Measurements from ENCODE around the gene PAPSS1.

PAPSS1 gene

DNA sequence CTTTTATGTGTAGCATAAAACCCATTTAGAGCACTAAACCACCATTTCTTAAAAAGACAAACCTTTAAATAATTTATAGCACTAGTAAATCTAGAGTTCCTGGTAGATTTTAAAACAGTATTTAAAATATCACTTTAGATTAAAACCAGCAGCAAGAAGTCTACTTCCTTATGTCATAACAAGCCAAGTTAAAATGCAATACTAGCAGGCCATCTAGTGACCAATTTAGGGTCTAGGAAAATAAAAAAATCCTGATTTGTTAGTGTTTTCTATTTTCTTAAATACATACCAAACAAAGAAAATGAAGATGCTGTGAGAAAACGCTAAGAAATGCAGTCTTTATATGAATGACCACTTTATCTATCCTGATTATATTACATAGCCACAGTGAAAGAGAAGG lies 53.9 kb downstream of the PAPSS1 start:
- TF ChIP-seq POLR2AphosphoS5 (IDR thresholded peaks at IDR 0.05; ENCODE audit: low read depth) (no peak), SPI1 (IDR thresholded peaks at IDR 0.05; ENCODE audit: borderline replicate concordance, low read depth) (no peak), GABPA (IDR thresholded peaks at IDR 0.05; ENCODE audit: low read depth) (no peak)
- TF ChIP-seq, protein P1, sequence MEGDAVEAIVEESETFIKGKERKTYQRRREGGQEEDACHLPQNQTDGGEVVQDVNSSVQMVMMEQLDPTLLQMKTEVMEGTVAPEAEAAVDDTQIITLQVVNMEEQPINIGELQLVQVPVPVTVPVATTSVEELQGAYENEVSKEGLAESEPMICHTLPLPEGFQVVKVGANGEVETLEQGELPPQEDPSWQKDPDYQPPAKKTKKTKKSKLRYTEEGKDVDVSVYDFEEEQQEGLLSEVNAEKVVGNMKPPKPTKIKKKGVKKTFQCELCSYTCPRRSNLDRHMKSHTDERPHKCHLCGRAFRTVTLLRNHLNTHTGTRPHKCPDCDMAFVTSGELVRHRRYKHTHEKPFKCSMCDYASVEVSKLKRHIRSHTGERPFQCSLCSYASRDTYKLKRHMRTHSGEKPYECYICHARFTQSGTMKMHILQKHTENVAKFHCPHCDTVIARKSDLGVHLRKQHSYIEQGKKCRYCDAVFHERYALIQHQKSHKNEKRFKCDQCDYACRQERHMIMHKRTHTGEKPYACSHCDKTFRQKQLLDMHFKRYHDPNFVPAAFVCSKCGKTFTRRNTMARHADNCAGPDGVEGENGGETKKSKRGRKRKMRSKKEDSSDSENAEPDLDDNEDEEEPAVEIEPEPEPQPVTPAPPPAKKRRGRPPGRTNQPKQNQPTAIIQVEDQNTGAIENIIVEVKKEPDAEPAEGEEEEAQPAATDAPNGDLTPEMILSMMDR (IDR thresholded peaks at IDR 0.05; ENCODE audit: insufficient read depth, low read length), result no peak
- TF ChIP-seq, protein P2, sequence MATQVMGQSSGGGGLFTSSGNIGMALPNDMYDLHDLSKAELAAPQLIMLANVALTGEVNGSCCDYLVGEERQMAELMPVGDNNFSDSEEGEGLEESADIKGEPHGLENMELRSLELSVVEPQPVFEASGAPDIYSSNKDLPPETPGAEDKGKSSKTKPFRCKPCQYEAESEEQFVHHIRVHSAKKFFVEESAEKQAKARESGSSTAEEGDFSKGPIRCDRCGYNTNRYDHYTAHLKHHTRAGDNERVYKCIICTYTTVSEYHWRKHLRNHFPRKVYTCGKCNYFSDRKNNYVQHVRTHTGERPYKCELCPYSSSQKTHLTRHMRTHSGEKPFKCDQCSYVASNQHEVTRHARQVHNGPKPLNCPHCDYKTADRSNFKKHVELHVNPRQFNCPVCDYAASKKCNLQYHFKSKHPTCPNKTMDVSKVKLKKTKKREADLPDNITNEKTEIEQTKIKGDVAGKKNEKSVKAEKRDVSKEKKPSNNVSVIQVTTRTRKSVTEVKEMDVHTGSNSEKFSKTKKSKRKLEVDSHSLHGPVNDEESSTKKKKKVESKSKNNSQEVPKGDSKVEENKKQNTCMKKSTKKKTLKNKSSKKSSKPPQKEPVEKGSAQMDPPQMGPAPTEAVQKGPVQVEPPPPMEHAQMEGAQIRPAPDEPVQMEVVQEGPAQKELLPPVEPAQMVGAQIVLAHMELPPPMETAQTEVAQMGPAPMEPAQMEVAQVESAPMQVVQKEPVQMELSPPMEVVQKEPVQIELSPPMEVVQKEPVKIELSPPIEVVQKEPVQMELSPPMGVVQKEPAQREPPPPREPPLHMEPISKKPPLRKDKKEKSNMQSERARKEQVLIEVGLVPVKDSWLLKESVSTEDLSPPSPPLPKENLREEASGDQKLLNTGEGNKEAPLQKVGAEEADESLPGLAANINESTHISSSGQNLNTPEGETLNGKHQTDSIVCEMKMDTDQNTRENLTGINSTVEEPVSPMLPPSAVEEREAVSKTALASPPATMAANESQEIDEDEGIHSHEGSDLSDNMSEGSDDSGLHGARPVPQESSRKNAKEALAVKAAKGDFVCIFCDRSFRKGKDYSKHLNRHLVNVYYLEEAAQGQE (IDR thresholded peaks at IDR 0.05; ENCODE audit: insufficient replicate concordance, low read depth), result no peak
- DNase-seq (ENCODE audit: low read depth in 1 of 2, low spot score in 1 of 2), result no peak
- Histone ChIP-seq H3K27ac (replicated peaks) (no peak overlapping the region), H3K4me3 (replicated peaks; ENCODE audit: insufficient read depth, low read length) (no peak overlapping the region), H3K27me3 (ENCODE audit: insufficient read depth, poor library complexity, severe bottlenecking) (no peaks in the 10 kb centered on the region)

DNA sequence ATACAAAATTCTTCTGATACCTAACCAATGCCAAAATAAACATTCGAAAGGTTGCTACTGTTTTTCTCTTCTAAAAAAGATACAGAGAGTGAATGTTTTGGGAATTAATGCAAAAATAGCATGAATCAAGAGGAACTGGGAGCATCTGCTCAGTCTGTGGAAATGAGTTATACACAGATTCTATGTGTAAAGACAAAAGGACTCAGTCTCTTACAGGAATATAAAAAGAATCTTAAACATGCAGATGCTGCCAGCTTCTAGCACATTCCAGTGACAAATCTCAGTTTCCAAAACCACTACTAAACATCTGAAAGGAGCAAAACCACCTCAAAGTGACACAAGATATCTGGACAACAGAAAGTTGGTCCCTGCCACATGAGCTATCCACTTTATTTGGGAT lies 55.0 kb downstream of the PAPSS1 start:
- DNase-seq (ENCODE audit: low read depth in 1 of 2, low spot score in 1 of 2), result no peak
- H3K4me3 ChIP-seq (replicated peaks; ENCODE audit: insufficient read depth, low read length), result no peak overlapping the region
- TF ChIP-seq, protein P2 (IDR thresholded peaks at IDR 0.05; ENCODE audit: insufficient replicate concordance, low read depth), result no peak
- TF ChIP-seq, protein P1 (IDR thresholded peaks at IDR 0.05; ENCODE audit: insufficient read depth, low read length), result no peak
- TF ChIP-seq POLR2AphosphoS5 (IDR thresholded peaks at IDR 0.05; ENCODE audit: low read depth), result no peak
- no peak for TF ChIP-seq GABPA (IDR thresholded peaks at IDR 0.05; ENCODE audit: low read depth)
- TF ChIP-seq SPI1 (IDR thresholded peaks at IDR 0.05; ENCODE audit: borderline replicate concordance, low read depth), result no peak
- H3K27ac ChIP-seq (replicated peaks), result no peak overlapping the region
- no peaks in the 10 kb centered on the region for H3K27me3 ChIP-seq (ENCODE audit: insufficient read depth, poor library complexity, severe bottlenecking)

DNA sequence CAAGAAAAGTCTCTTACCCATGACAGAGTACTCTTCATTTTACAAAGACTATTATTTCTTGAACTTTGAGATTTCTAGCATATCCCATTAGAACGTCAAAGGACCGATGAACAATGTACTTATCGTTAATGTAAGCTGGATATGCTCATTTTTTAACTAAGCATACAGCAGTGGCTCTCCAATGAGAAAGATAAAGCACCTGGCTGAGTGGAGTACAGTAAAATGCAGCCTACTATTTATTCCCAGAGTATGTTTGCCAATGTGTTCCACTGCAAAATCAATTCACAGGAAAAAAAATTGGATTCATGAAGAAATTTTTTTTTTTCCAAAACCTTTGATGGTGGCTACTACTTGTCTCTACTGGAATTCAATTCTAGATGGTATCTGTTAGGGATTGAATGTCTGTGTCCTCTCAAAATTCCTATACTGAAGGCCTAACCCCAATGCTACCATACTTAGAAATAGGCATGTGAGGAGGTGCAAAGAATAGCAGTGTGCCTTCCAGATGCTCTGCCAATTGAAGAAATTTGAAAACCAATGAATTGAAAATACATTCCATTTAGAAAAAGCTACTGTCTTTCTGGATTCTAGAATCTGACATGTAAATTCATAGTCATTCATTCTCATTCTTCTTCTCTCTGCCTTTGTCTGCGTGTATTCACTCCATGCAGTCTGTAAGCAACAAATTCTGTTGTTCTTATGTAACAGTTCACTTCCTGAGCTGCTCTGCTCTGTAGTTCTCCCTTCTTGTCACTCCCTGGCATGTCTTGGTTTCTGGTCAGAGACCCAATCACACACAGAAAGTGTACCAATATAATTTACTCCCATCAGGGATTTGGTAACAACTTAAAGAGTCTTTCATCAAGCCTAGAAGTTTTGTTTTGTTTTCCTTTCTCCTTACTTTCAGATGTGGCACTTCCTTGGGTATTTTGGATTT lies 61.4 kb downstream of the PAPSS1 start:
- Histone ChIP-seq H3K4me3 (replicated peaks; ENCODE audit: insufficient read depth, low read length) (no peak overlapping the region), H3K27me3 (ENCODE audit: insufficient read depth, poor library complexity, severe bottlenecking) (no peaks in the 10 kb centered on the region), H3K27ac (replicated peaks) (peak overlapping the region; percentile 43)
- TF ChIP-seq POLR2AphosphoS5 (IDR thresholded peaks at IDR 0.05; ENCODE audit: low read depth), result no peak
- TF ChIP-seq, protein P2 (IDR thresholded peaks at IDR 0.05; ENCODE audit: insufficient replicate concordance, low read depth), result no peak
- TF ChIP-seq SPI1 (IDR thresholded peaks at IDR 0.05; ENCODE audit: borderline replicate concordance, low read depth), result peak; percentile 52; the same call in 1 of the 2 replicates
- DNase-seq (ENCODE audit: low read depth in 1 of 2, low spot score in 1 of 2), result peak; percentile 28 to 66
